NCI-H1436 treated with DMSO at 0.1 percent for 48 hours (cell line): ENCODE data around the gene GGT5.

ENCODE experiments used
- DNase-seq: peaks from one replicate; lab custom pipeline; 2025; lab: John Stamatoyannopoulos, UW

Gene GGT5

GRCh38 chr22:24181996-24182899 lies 62.6 kb downstream of the GGT5 start:
- DNase-seq, result no peak

- no peak for DNase-seq
Observed at GRCh38 chr22:24181088-24181995, 63.5 kb downstream of the GGT5 start, which contains the start of gene SUSD2. Gene SUSD2 (plus strand): TSS chr22:24181487. CDS start chr22:24181520, 33 bp downstream.

- DNase-seq, result no peak
Observed at GRCh38 chr22:24180316-24181087, 64.4 kb downstream of the GGT5 start.

- no peak for DNase-seq
Observed at GRCh38 chr22:24179478-24180210, 65.2 kb downstream of the GGT5 start.

- DNase-seq, result no peak
Observed at GRCh38 chr22:24178502-24179440, 66.1 kb downstream of the GGT5 start.

- DNase-seq, result no peak
Observed at GRCh38 chr22:24178021-24178431, 66.9 kb downstream of the GGT5 start.

- no peak for DNase-seq
Observed at GRCh38 chr22:24177456-24177855, 67.4 kb downstream of the GGT5 start.

- DNase-seq, result no peak
Observed at GRCh38 chr22:24177045-24177444, 67.8 kb downstream of the GGT5 start.

GRCh38 chr22:24176630-24177029 lies 68.3 kb downstream of the GGT5 start:
- DNase-seq, result no peak

GRCh38 chr22:24176040-24176439 lies 68.8 kb downstream of the GGT5 start:
- no peak for DNase-seq

- no peak for DNase-seq
Observed at GRCh38 chr22:24175160-24175808, 69.6 kb downstream of the GGT5 start.

GRCh38 chr22:24171822-24172221 lies 73.1 kb downstream of the GGT5 start:
- no peak for DNase-seq

GRCh38 chr22:24170632-24171031 lies 74.2 kb downstream of the GGT5 start:
- no peak for DNase-seq

GRCh38 chr22:24170188-24170587 lies 74.7 kb downstream of the GGT5 start:
- no peak for DNase-seq
